OCI-LY7 (cell line): ENCODE data around the gene COL4A2. TPM values are rescaled to one million over a fixed set of nuclear protein-coding genes. Genes with fewer than 3 reads are reported as not detected.

Source experiments
- BruUV-seq: library from RNA; stranded (reverse); fragments of 400-500 nt; replicated peaks from 2 replicates; lab custom pipeline; 2021; lab: Mats Ljungman, UMichigan
- CTCF ChIA-PET: fragments of 300-600 bp; sonication (Branson Sonifier 250); formaldehyde crosslinking; loops from one replicate; lab custom pipeline; 2022; ENCODE audit warnings: antibody characterized with exemption; ENCODE audit not compliant: unreplicated experiment; lab: Charles Lee
- POLR2A ChIA-PET: fragments of 300-600 bp; sonication (Branson Sonifier 250); formaldehyde crosslinking; loops from one replicate; lab custom pipeline; 2022; ENCODE audit warnings: antibody characterized with exemption; lab: Charles Lee
- DNase-seq: peaks from one replicate; pipeline ENCODE4 v3.0.0-alpha.2; 2015; ENCODE audit warnings: low spot score
- H2AFZ ChIP-seq: fragments of 200-600 bp; sonication (generic), shearing (Covaris generic); 2 replicates; pipeline ENCODE4 v1.6.1; 2014; ENCODE audit warnings: mild to moderate bottlenecking, antibody characterized with exemption, low read length, moderate library complexity
- H3K27ac ChIP-seq: fragments of 200-600 bp; sonication (generic); 2 replicates; pipeline ENCODE4 v1.5.1; 2014; ENCODE audit warnings: mixed run types, low read depth, mild to moderate bottlenecking, moderate library complexity, low read length, inconsistent platforms; ENCODE audit not compliant: poor library complexity, severe bottlenecking
- H3K36me3 ChIP-seq: fragments of 200-600 bp; sonication (generic); 2 replicates; pipeline ENCODE4 v1.6.1; 2014; ENCODE audit warnings: mild to moderate bottlenecking, antibody characterized with exemption, low read length, moderate library complexity, mixed read lengths; ENCODE audit not compliant: insufficient read depth
- H3K4me1 ChIP-seq: fragments of 200-600 bp; sonication (generic); 2 replicates; pipeline ENCODE4 v1.5.1; 2014; ENCODE audit warnings: mild to moderate bottlenecking, low read length; ENCODE audit not compliant: insufficient read depth, poor library complexity, severe bottlenecking
- H3K4me2 ChIP-seq: fragments of 200-600 bp; sonication (generic); 2 replicates; pipeline ENCODE4 v1.6.1; 2014; ENCODE audit warnings: mild to moderate bottlenecking, low read length
- H3K4me3 ChIP-seq: fragments of 200-600 bp; sonication (generic); 2 replicates; pipeline ENCODE4 v1.5.1; 2014; ENCODE audit warnings: mild to moderate bottlenecking, low read depth, low read length; ENCODE audit not compliant: poor library complexity, severe bottlenecking
- H3K79me2 ChIP-seq: fragments of 200-600 bp; sonication (generic); 2 replicates; pipeline ENCODE4 v1.6.1; 2016; ENCODE audit warnings: low read depth, mild to moderate bottlenecking, low read length, moderate library complexity, mixed read lengths; ENCODE audit not compliant: insufficient read depth
- H3K9me2 ChIP-seq: fragments of 200-600 bp; sonication (generic); 2 replicates; pipeline ENCODE4 v1.6.1; 2016; ENCODE audit warnings: mild to moderate bottlenecking, low read length, mixed read lengths; ENCODE audit not compliant: insufficient read depth
- H3K9me3 ChIP-seq: fragments of 200-600 bp; sonication (generic); 2 replicates; pipeline ENCODE4 v1.6.1; 2014; ENCODE audit warnings: mild to moderate bottlenecking, mixed run types, low read length, mixed read lengths
- H4K20me1 ChIP-seq: fragments of 200-600 bp; sonication (generic); 2 replicates; pipeline ENCODE4 v1.6.1; 2014; ENCODE audit warnings: mild to moderate bottlenecking, antibody characterized with exemption, low read length, moderate library complexity, mixed read lengths; ENCODE audit not compliant: insufficient read depth
- CTCF ChIP-seq: fragments of 200-600 bp; sonication (generic); conservative IDR thresholded peaks from 2 replicates; pipeline ENCODE4 v1.5.1; 2014; ENCODE audit warnings: mild to moderate bottlenecking, antibody characterized with exemption, low read length, moderate library complexity, mixed read lengths
- EZH2phosphoT487 ChIP-seq: fragments of 200-600 bp; sonication (generic); IDR thresholded peaks from 2 replicates; pipeline ENCODE4 v1.6.1; 2018; ENCODE audit warnings: low read depth, borderline replicate concordance, mild to moderate bottlenecking, mixed run types, antibody characterized with exemption, low read length, moderate library complexity, mixed read lengths
- intact Hi-C: fragments of 100-400 bp; cut with micrococcal nuclease; formaldehyde crosslinking; loops from one replicate; pipeline ENCODE4 v1.10.0; 2022; ENCODE audit not compliant: unreplicated experiment
- total RNA-seq, 2 experiments: library from RNA; depleted of rRNA in 1 of 2; stranded (reverse); fragments of >200 nt in 1 of 2; shearing (Covaris generic) in 1 of 2; gene quantifications; 2 replicates each; pipeline ENCODE4 v1.2.3, GENCODE V29; 2014 to 2022

COL4A2 gene
- total RNA-seq, 2 experiments from 2014 or later = 0.34 TPM; not detected in 1

DNA sequence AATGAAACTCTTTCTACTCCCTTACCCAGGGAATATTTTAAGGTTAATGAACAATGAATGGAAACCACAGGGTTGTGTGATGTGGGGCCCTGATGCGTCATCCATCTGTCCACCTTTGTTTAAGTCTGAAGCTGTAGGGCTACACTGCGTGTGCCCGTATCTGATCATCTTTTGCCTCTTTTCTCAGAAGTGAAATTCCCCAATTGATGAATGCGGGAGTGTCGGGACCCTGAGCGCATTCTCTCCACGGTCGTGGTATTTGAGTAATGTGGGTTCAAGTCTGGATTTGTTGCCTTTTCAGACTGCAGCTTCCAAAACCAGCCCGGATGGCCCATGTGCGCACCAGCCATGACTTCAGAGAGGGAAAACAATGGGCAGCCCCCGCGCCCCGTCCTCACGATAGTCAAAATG, 112.3 kb downstream of the COL4A2 start:
- POLR2A ChIA-PET = no interaction called here
- intact Hi-C loops = no loop called here
- Histone ChIP-seq H4K20me1 (no peaks in the 10 kb centered on the region), H2AFZ (no peak overlapping the region), H3K9me2 (no peaks in the 10 kb centered on the region), H3K79me2 (no peaks in the 10 kb centered on the region), H3K4me3 (no peak overlapping the region), H3K4me1 (no peaks in the 10 kb centered on the region), H3K4me2 (no peak overlapping the region), H3K27ac (no peak overlapping the region), H3K9me3 (no peaks in the 10 kb centered on the region), H3K36me3 (no peaks in the 10 kb centered on the region)
- no peak for TF ChIP-seq CTCF
- no peak for TF ChIP-seq EZH2phosphoT487
- DNase-seq = no peak
- CTCF ChIA-PET = no interaction called here
- BruUV-seq = no TSS peak

- Histone ChIP-seq H3K4me1 (no peaks in the 10 kb centered on the region), H3K36me3 (no peaks in the 10 kb centered on the region), H3K9me3 (no peaks in the 10 kb centered on the region), H3K79me2 (no peaks in the 10 kb centered on the region), H2AFZ (no peak overlapping the region), H3K9me2 (no peaks in the 10 kb centered on the region), H3K4me2 (no peak overlapping the region), H3K4me3 (no peak overlapping the region), H4K20me1 (no peaks in the 10 kb centered on the region), H3K27ac (no peak overlapping the region)
- no peak for DNase-seq
- CTCF ChIA-PET = no interaction called here
- intact Hi-C loops = no loop called here
- TF ChIP-seq CTCF (no peak), EZH2phosphoT487 (no peak)
- BruUV-seq = no TSS peak
- POLR2A ChIA-PET = no interaction called here
Measured at GRCh38 chr13:110419946-110420345, 112.9 kb downstream of the COL4A2 start.

DNA sequence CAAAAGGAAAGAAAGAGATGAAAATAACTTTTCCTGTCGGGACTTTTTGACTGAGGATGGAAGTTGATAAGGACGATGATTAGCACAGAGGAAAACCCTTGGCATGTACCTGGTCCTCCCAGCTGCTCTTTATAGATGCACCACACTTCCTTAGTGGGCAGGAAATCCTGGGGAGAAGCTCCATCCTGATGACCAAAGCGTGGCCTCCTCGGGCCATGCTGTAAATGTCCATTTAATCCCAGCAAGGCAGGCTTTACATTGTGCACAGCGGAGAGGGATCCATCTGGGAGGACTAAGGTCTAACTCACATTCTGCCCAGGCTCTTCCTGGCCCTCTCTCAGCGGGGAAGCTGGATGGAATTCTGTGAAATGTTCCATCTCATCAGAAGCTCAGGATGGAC, 113.5 kb downstream of the COL4A2 start:
- Histone ChIP-seq H2AFZ (no peak overlapping the region), H4K20me1 (no peaks in the 10 kb centered on the region), H3K4me3 (no peak overlapping the region), H3K27ac (no peak overlapping the region), H3K4me1 (no peaks in the 10 kb centered on the region), H3K79me2 (no peaks in the 10 kb centered on the region), H3K36me3 (no peaks in the 10 kb centered on the region), H3K9me3 (no peaks in the 10 kb centered on the region), H3K4me2 (no peak overlapping the region), H3K9me2 (no peaks in the 10 kb centered on the region)
- no peak for DNase-seq
- POLR2A ChIA-PET = no interaction called here
- CTCF ChIA-PET = no interaction called here
- TF ChIP-seq CTCF = no peak
- no peak for TF ChIP-seq EZH2phosphoT487
- intact Hi-C loops = no loop called here
- no TSS peak for BruUV-seq
